Fibroblast of skin of left biceps (primary cell): ENCODE measurements around the gene POU2AF2.

Experiments used
- DNase-seq, 2 experiments: peaks; one replicate each; pipeline ENCODE4 v3.0.0-alpha.2; 2013; ENCODE audit warnings: low read depth in 2 of 2

Gene POU2AF2

DNA sequence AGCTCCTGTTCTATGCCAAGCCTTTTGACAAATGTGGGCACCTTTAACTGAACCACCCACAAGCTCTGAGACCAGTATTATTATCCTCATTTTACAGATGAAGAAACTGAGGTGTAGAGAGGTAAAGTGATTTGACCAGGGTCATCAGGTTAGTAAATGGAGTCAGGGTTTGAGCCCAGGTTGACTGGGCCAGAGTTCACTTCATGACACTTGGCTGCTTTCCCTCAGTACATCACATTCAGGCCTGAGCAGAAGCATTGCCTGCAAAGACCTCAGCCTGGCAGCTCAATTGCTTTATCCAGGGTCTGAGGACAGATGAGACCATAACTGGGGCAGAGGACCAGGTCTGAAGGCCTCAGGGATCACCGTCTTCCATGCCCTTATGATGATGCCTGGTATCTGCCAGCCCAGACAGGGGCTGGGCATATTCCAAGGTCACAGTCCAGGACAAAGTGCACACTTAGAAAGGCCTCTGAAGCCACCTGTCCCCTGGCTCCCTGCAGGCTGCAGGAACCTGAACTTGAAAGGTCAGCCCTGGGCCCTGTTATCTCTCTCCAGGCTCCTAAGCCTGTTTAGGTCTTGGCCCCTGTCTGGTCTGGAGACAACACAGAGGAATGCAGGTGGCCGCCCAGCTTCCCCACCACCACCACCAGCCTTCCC lies 84.8 kb downstream of the POU2AF2 start:
- no peak for DNase-seq

DNA sequence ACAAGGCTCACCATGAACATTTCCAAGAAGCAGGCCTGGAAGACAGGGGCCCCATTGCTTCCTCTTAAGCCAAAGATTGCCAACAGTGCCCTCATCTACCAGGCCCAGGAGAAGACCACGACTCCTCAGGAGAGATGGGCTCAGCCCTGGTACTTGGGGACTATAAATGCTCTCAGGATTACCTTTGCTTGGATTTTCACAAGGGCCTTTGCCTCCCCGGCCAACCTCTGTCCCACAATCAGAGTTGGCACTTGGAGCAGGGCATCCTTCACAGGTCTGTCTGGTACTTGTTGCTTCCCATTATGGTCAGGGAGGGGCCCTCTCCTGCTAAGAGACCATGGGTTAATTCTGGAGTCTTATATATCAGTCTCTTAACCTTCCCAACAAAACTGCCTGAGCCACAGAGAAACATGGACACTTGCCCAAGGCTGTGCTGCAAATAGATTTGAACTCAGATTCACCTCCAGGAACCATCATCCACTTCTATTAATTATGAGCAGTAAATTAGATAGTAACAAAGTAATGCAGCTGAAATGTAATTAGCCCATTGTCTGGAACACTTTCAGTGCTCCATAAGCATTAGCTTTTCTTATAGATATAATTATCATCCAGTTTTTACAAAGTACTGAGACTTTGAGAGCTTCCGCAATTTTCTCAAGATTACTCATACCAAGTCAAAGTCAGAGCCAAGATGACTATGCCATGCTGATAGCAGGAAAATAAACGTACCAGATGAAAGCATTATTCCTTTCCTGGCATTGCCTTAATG lies 86.4 kb downstream of the POU2AF2 start:
- no peak for DNase-seq

DNA sequence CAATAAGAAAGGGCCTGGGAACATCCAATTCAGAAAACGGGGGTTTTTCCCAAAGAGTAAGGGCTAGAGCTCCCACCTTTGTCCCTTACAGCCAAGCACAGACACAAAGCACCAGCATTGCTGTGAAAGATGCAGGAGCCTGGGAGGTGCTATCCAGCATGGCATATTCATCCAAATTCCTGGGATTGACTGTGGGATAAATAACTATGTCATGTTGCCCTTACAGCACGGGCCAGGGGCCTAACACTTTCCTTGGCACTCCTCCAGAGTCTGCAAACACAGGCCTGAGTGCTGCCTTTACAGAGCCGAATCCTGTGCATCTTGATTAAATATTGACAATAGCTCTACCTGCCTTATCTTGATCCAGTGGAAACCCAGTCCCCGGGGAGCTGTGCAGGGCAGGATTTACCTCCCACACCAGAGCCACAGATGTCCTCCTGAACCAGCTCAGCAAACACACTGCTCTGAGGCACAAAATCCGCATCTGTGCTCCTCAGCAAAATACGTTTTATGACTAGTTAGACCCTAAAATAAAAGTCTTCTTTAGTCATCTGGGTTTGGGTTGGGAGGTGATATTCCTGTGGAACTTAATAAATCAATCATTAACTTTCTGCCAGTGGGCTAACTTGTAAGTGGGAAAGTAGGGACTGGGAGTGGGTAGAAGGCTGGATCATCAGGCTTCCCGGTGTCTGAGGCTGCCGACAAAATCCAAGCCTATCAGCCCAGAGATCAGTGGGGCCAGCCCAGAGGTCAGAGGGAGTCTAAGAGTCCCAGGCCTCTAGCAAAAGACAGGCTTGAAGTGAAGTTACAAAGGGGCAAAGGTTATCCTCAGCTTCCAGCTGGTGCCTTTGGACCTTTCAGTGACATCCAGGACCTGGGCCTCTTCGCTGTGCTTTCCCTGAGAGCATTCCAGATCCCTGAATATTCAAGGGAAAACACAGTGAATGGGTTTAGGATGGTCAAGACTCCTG lies 89.3 kb downstream of the POU2AF2 start:
- DNase-seq: no peak

DNA sequence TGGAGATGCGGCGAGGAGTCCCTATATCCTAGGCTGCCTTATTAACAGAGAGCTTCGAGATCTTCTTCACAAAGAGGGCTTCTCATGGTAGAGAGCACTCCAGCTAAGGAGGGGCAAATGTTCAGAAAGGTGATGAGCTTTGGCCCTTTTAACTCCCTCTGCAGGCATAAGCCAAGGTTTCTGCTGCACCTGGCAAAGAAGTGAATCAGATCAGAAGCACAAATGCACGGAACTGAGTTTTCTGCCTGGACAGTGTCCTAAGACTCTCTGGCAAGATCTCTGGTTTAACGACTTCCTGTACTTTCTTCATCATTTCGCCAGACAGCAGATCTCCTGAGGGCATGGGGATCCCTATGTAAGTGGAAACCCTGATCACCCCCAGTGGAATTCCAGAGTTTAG lies 90.0 kb downstream of the POU2AF2 start:
- DNase-seq: no peak
